ENCODE results near the gene PDSS2.

GRCh38 chr6:107368471-107368870 is 90.9 kb downstream of the PDSS2 start:
- TF ChIP-seq POLR2A (IDR thresholded peaks at IDR 0.05): no peak
- TF ChIP-seq CTCF (IDR thresholded peaks at IDR 0.05): no peak

Data from testis (tissue), 2 donors.